A673 (cell line): ENCODE data around the gene GPS1. TPM values are rescaled to one million over a fixed set of nuclear protein-coding genes. Genes with fewer than 3 reads are reported as not detected.

ENCODE experiments used
- BruUV-seq: library from RNA; stranded (reverse); fragments of 400-500 nt; replicated peaks from 2 replicates; lab custom pipeline; 2021; lab: Mats Ljungman, UMichigan
- CTCF ChIA-PET: fragments of 300-600 bp; sonication (Branson Sonifier 250); formaldehyde crosslinking; loops from one replicate; lab custom pipeline; 2022; ENCODE audit warnings: antibody characterized with exemption; lab: Charles Lee
- POLR2A ChIA-PET: fragments of 300-600 bp; sonication (Branson Sonifier 250); formaldehyde crosslinking; loops from one replicate; lab custom pipeline; 2022; ENCODE audit warnings: antibody characterized with exemption; ENCODE audit not compliant: low non-redundant PET; lab: Charles Lee
- DNase-seq: peaks from one replicate; pipeline ENCODE4 v3.0.0-alpha.2; 2015; ENCODE audit warnings: low spot score
- H3K27ac ChIP-seq: fragments of 200-600 bp; sonication (generic); 2 replicates; pipeline ENCODE4 v1.5.1; 2016; ENCODE audit warnings: mixed run types, low read depth, mild to moderate bottlenecking, mixed read lengths, antibody characterized with exemption, low read length; ENCODE audit not compliant: poor library complexity, severe bottlenecking
- H3K27me3 ChIP-seq: fragments of 200-600 bp; sonication (generic); replicated peaks from 2 replicates; pipeline ENCODE4 v1.6.1; 2017; ENCODE audit warnings: mixed run types, low read depth, mild to moderate bottlenecking, mixed read lengths, antibody characterized with exemption, low read length; ENCODE audit not compliant: insufficient read depth, poor library complexity
- H3K36me3 ChIP-seq: fragments of 200-600 bp; sonication (generic); 2 replicates; pipeline ENCODE4 v1.6.1; 2016; ENCODE audit warnings: mixed run types, mild to moderate bottlenecking, mixed read lengths, antibody characterized with exemption, low read length; ENCODE audit not compliant: insufficient read depth, poor library complexity, severe bottlenecking
- H3K4me1 ChIP-seq: fragments of 200-600 bp; sonication (generic); 2 replicates; pipeline ENCODE4 v1.6.1; 2017; ENCODE audit warnings: mixed run types, mild to moderate bottlenecking, mixed read lengths, antibody characterized with exemption, low read length; ENCODE audit not compliant: insufficient read depth, poor library complexity, severe bottlenecking
- H3K4me3 ChIP-seq: fragments of 200-600 bp; sonication (generic); 2 replicates; pipeline ENCODE4 v1.5.1; 2016; ENCODE audit warnings: low read depth, mixed run types, mild to moderate bottlenecking, mixed read lengths, low read length; ENCODE audit not compliant: poor library complexity, severe bottlenecking
- H3K9me3 ChIP-seq: fragments of 200-600 bp; sonication (generic); 2 replicates; pipeline ENCODE4 v1.6.1; 2016; ENCODE audit warnings: mixed run types, low read depth, mild to moderate bottlenecking, mixed read lengths, antibody characterized with exemption, low read length; ENCODE audit not compliant: poor library complexity, severe bottlenecking
- EZH2 ChIP-seq: fragments of 200-600 bp; sonication (generic); IDR thresholded peaks from 2 replicates; pipeline ENCODE4 v1.6.1; 2017; ENCODE audit warnings: borderline replicate concordance, low read depth, mild to moderate bottlenecking, mixed read lengths, antibody characterized with exemption, low read length; ENCODE audit not compliant: poor library complexity, severe bottlenecking
- intact Hi-C: fragments of 100-400 bp; cut with micrococcal nuclease; formaldehyde crosslinking; loops from one replicate; pipeline ENCODE4 v1.10.0; 2022; ENCODE audit not compliant: unreplicated experiment
- total RNA-seq: library from RNA; stranded (reverse); gene quantifications from 2 replicates; pipeline ENCODE4 v1.2.3, GENCODE V29; 2021
- TF ChIP-seq, protein P1 (sequence below): fragments of 300-800, 200-600 bp; sonication (generic); conservative IDR thresholded peaks from 2 replicates; pipeline ENCODE4 v1.5.1; 2017; ENCODE audit warnings: low read depth, mild to moderate bottlenecking, antibody characterized with exemption, low read length, moderate library complexity, mixed read lengths

The GPS1 gene
- total RNA-seq, 1 experiment from 2014 or later: 162 TPM

DNA sequence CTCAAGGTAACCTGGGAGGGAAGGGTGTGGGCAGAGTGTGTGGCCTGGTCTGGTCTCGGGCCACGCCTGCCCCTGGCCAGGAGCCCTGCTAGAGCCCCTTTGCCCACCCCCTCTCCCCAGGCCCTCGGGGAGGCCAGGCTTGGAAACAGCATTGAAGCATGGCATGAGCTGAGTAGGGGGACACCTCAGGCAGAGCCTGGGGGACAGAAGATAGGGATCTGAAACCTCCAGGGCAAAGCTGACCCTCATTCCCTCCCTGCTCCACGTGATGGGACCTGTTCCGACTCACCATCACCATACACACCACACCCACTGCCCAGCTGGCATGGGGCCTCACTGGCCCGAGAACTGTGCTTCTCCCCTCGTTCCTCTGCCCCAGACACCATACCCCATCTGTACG lies 2.6 kb upstream of the GPS1 start:
- no peak overlapping the region for H3K4me3 ChIP-seq
- POLR2A ChIA-PET: no interaction called here
- peaks cover 25% of the 10 kb centered on the region for H3K36me3 ChIP-seq
- peaks cover 9% of the 10 kb centered on the region for H3K4me1 ChIP-seq
- no peaks in the 10 kb centered on the region for H3K9me3 ChIP-seq
- TF ChIP-seq, protein P1, sequence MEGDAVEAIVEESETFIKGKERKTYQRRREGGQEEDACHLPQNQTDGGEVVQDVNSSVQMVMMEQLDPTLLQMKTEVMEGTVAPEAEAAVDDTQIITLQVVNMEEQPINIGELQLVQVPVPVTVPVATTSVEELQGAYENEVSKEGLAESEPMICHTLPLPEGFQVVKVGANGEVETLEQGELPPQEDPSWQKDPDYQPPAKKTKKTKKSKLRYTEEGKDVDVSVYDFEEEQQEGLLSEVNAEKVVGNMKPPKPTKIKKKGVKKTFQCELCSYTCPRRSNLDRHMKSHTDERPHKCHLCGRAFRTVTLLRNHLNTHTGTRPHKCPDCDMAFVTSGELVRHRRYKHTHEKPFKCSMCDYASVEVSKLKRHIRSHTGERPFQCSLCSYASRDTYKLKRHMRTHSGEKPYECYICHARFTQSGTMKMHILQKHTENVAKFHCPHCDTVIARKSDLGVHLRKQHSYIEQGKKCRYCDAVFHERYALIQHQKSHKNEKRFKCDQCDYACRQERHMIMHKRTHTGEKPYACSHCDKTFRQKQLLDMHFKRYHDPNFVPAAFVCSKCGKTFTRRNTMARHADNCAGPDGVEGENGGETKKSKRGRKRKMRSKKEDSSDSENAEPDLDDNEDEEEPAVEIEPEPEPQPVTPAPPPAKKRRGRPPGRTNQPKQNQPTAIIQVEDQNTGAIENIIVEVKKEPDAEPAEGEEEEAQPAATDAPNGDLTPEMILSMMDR: no peak
- no peak for TF ChIP-seq EZH2
- BruUV-seq: no TSS peak
- no peak for DNase-seq
- no peak overlapping the region for H3K27ac ChIP-seq
- H3K27me3 ChIP-seq: no peaks in the 10 kb centered on the region
- CTCF ChIA-PET: no interaction called here
- intact Hi-C loops: no loop called here

DNA sequence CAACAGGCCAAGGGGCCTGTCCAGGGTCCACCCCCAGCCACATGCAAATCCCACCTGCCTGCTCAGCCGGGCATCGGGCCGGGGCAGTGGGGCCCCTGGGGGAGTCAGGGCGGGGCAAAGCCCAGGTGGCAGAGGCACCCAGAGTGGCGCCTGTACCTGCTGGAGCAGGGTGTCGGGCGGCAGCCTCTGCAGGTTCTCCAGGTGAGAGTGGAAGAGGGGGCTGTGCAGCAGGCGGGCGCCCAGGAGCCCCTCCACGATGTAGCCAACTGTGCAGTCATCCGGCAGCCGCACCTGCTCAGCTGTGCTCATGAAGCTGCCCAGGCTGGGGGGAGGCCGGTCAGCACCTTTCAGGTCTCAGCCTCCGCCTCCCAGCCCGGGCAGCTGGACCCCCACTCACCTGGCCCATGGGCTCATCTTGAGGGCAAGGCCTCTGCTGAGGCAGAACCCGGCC lies 2.2 kb upstream of the GPS1 start:
- Histone ChIP-seq H3K27me3 (no peaks in the 10 kb centered on the region), H3K27ac (no peak overlapping the region), H3K4me1 (peaks cover 9% of the 10 kb centered on the region), H3K36me3 (peaks cover 28% of the 10 kb centered on the region), H3K4me3 (no peak overlapping the region), H3K9me3 (no peaks in the 10 kb centered on the region)
- no TSS peak for BruUV-seq
- CTCF ChIA-PET: interaction anchor here (1.7 kb wide), 1 partner anchor 12 kb away, joined by 5 read pairs; the partner anchor contains the start of gene DCXR
- no peak for DNase-seq
- intact Hi-C loops: no loop called here
- POLR2A ChIA-PET: interaction anchor here (0.6 kb wide), 1 partner anchor 215 kb away, joined by 3 read pairs; the partner anchor contains the start of gene PPP1R27
- TF ChIP-seq, protein P1: no peak
- no peak for TF ChIP-seq EZH2

DNA sequence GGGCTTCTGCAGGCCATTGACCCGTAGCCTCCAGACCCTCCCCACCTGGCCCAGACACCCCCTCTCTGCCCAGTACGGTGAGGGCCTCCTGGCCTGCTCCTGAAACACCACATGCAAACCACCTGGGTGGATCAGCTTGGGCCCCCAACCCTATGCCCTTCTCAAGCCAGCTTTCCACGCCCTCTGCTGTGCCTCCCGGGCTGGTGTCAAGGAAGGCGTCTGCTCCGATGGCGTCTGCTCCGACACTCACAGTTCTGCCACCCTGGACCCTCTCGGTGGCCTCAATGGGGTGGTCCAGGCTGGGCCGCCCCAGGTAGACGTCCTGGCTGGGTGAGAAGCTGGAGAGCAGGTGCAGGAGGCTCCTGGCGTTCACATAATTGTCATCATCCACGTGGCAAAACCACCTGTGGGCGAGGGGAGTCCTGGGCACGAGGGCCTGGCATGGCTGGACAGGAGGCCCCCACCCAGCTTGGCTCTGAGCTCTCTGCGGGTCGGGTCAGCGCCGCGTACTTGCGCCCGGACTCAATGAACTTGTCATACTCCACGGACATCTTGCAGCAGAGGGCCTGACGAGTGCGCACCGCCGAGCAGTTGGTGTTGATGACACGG lies 1.4 kb upstream of the GPS1 start:
- Histone ChIP-seq H3K4me1 (peaks cover 9% of the 10 kb centered on the region), H3K27ac (no peak overlapping the region), H3K9me3 (no peaks in the 10 kb centered on the region), H3K27me3 (no peaks in the 10 kb centered on the region), H3K36me3 (peaks cover 35% of the 10 kb centered on the region), H3K4me3 (peak overlapping the region; percentile 96)
- ChIA-PET POLR2A (interaction anchor here (0.6 kb wide), 1 partner anchor 215 kb away, joined by 3 read pairs; the partner anchor contains the start of gene PPP1R27), CTCF (interaction anchor here (1.7 kb wide), 1 partner anchor 13 kb away, joined by 5 read pairs; the partner anchor contains the start of gene DCXR)
- intact Hi-C loops: no loop called here
- no peak for DNase-seq
- TSS peak; percentile 56 for BruUV-seq
- TF ChIP-seq EZH2: no peak
- TF ChIP-seq, protein P1: no peak
